HG02623 (cell line): ENCODE data around the gene C5orf24.
"Not testable (repeated sequence)": the region's sequence is repeated elsewhere in the genome, so short reads cannot be mapped to it uniquely, and the experiment has no call there.

ENCODE experiments used
- ATAC-seq: cut with Tn5 transposase; IDR thresholded peaks from one replicate; pipeline ENCODE4 v1.9.1; 2021; ENCODE audit warnings: moderate library complexity; ENCODE audit not compliant: unreplicated experiment

Gene C5orf24

GRCh38 chr5:134845852-134846640 is at the start of gene C5orf24:
C5orf24 (plus strand) TSS chr5:134845968; CDS start chr5:134854901, 8,933 bp downstream.
- peak; percentile 91 for ATAC-seq

GRCh38 chr5:134798468-134798867 is 47.3 kb upstream of the C5orf24 start:
- ATAC-seq = no peak

- no peak for ATAC-seq
Measured at GRCh38 chr5:134803821-134804220, 41.9 kb upstream of the C5orf24 start.

- ATAC-seq = no peak
Measured at GRCh38 chr5:134813407-134813806, 32.4 kb upstream of the C5orf24 start.

- ATAC-seq = no peak
Measured at GRCh38 chr5:134813827-134814226, 31.9 kb upstream of the C5orf24 start.

- ATAC-seq = no peak
Measured at GRCh38 chr5:134817006-134817405, 28.8 kb upstream of the C5orf24 start.

GRCh38 chr5:134818776-134819175 is 27.0 kb upstream of the C5orf24 start:
- ATAC-seq = no peak

GRCh38 chr5:134819407-134819963 is 26.3 kb upstream of the C5orf24 start:
- no peak for ATAC-seq

GRCh38 chr5:134821841-134822240 is 23.9 kb upstream of the C5orf24 start:
- no peak for ATAC-seq

GRCh38 chr5:134824681-134825080 is 21.1 kb upstream of the C5orf24 start:
- ATAC-seq = no peak

GRCh38 chr5:134825212-134825611 is 20.6 kb upstream of the C5orf24 start:
- ATAC-seq = no peak

GRCh38 chr5:134833340-134834032 is 12.3 kb upstream of the C5orf24 start:
- ATAC-seq = no peak

- ATAC-seq = no peak
Measured at GRCh38 chr5:134835623-134836022, 10.1 kb upstream of the C5orf24 start.

GRCh38 chr5:134837530-134838181 is 8.1 kb upstream of the C5orf24 start:
- no peak for ATAC-seq

- ATAC-seq = not testable (repeated sequence)
Measured at GRCh38 chr5:134838361-134838760, 7.4 kb upstream of the C5orf24 start.

GRCh38 chr5:134840811-134841210 is 5.0 kb upstream of the C5orf24 start:
- no peak for ATAC-seq

GRCh38 chr5:134844252-134844651 is 1.5 kb upstream of the C5orf24 start:
- no peak for ATAC-seq

GRCh38 chr5:134845335-134845851 is 375 bp upstream of the C5orf24 start:
- no peak for ATAC-seq

- peak; percentile 7 for ATAC-seq
Measured at GRCh38 chr5:134846641-134846960, 833 bp downstream of the C5orf24 start.

- not testable (repeated sequence) for ATAC-seq
Measured at GRCh38 chr5:134849434-134849933, 3.7 kb downstream of the C5orf24 start.

GRCh38 chr5:134851307-134851923 is 5.6 kb downstream of the C5orf24 start:
- no peak for ATAC-seq
